GM21367 (cell line): ENCODE results near the gene PRKCH.

Experiments used
- ATAC-seq: cut with Tn5 transposase; IDR thresholded peaks from one replicate; pipeline ENCODE4 v1.9.1; 2021; ENCODE audit not compliant: unreplicated experiment

Gene PRKCH

GRCh38 chr14:61470261-61470960 is 149.0 kb downstream of the PRKCH start:
- ATAC-seq, result no peak

DNA sequence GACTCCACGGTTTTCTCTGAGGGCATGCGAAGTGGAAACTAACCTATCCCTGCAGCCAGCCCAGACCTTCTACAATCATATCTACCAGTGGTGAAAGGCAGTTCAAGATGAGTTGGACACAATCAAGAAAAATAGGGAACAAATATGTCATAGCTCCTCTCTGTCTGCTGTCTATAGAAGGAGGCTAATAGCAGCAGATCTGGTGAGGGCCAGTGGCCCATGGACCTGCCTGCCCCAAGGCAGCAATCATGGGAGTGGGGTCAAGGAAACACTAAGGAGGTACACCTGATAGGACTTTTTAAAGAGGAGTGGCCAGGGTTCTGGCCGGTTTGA is 149.5 kb downstream of the PRKCH start:
- no peak for ATAC-seq

- no peak for ATAC-seq
These were observed 150.1 kb downstream of the PRKCH start for GRCh38 chr14:61471297-61472005.

DNA sequence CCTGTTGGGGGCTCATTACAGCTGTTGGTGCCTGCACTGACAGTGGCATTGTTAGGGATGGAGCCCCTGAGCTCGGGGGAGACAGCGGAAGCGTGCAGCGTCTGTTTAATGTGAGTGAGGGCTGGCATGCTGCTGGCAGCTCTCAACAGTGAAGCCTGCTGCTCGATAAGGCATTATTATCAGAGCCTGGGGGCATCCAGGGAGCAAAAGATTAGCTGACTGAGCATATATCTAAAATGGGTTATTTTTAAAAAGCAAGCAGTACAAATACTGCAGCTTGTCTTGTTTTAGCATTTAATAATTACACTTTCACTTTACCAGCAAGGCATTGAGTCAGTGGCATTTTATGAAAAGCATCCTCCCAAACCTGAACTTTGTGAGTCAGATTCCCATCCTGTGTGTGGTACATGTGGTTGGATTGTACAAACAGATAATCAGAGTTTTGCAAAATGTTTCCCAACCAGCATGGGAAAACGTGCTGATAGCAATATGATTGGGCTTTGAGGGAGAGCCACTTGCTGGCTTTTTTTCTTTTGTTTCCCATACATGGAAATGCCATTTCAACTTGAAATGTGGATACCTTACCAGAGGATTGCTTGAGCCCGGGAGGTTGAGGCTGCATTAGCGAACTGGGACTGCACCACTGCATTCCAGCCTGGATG is 150.8 kb downstream of the PRKCH start:
- ATAC-seq, result no peak

DNA sequence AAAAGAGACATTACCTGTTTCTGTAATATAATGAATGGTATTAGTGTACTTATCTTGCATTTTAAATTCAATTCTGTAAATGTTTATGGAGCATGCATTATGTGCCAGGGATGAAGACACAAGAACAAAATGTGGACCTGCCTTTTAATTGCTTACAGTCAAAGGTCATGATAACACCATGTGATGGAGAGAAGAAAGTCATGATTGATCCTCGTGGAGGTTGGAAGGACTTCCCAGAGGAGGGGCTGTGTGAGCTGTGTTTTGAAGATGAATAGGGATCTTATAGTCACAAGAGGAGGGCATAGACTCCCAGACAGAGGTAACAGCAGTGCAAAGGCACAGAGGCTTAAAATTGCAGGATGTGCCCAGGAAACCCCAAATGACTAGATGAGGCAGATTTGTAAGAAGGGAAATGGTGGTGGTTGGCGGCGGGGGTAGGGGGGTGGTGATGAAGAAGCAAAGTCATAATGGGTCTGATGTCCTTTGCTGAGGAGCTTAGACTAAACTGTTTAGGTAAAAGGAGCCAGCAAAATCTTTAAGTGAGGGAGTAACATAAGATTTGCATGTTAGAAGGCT is 151.5 kb downstream of the PRKCH start:
- ATAC-seq, result no peak

GRCh38 chr14:61474015-61474414 is 152.6 kb downstream of the PRKCH start:
- no peak for ATAC-seq

GRCh38 chr14:61474701-61475100 is 153.3 kb downstream of the PRKCH start:
- ATAC-seq, result no peak

GRCh38 chr14:61475316-61475715 is 153.9 kb downstream of the PRKCH start:
- ATAC-seq, result no peak

- peak; percentile 1 for ATAC-seq
These were observed 154.8 kb downstream of the PRKCH start for GRCh38 chr14:61476105-61476753.

DNA sequence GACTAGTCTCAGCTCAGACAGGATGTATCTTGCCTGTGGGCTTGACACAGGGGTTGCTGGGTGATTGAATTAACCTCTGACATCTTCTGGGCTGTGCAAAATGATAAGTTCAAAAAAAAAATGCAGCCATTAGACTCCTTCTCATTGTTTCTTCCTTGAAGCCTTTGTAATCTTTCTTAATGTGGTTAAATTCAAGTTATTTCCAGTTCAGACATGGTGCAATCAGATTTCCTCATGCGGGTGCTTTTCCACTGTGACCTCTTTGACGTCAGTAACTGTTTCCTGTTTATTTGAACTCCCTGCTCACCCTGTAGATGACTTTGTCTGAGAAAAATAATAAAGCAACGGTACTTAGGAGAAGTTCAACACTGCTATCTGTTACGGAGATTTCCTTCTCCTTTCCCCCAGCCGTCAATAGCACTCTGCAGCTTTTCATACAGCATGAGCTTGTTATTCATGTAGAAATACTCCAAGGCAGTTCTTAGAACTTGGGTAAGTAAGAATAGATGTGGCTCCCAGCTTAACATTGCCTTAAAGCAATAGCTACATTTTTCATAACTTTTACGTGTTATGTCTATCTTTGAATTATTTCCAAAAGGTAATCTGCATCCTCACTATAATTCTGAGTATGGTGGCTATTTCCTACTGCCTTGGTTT is 155.5 kb downstream of the PRKCH start:
- ATAC-seq, result peak; percentile 29

- no peak for ATAC-seq
These were observed 156.5 kb downstream of the PRKCH start for GRCh38 chr14:61477712-61478462.

GRCh38 chr14:61478971-61479473 is 157.6 kb downstream of the PRKCH start:
- peak; percentile 41 for ATAC-seq

- no peak for ATAC-seq
These were observed 158.5 kb downstream of the PRKCH start for GRCh38 chr14:61479746-61480502.

- ATAC-seq, result no peak
These were observed 159.4 kb downstream of the PRKCH start for GRCh38 chr14:61480704-61481285.

- ATAC-seq, result no peak
These were observed 160.3 kb downstream of the PRKCH start for GRCh38 chr14:61481701-61482100.

GRCh38 chr14:61482348-61483206 is 161.2 kb downstream of the PRKCH start:
- ATAC-seq, result no peak

DNA sequence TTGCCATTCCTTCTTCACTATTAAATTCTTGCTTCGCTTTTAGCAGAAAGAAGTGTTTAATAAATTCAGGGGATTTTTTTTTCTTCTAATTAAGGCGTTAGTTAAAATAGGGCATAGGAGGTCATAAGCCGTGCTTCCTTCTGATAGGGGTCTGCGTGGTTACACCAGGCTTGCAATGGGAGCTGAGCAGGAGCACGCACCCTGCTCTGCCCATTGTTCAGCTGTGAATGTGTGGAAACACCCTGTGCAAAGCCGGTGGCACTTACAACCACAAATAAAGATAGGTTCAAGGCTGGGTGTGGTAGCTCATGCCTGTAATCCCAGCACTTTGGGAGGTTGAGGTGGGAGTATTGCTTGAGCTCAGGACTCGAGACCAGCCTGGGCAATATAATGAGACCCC is 162.1 kb downstream of the PRKCH start:
- ATAC-seq, result no peak

- ATAC-seq, result no peak
These were observed 162.7 kb downstream of the PRKCH start for GRCh38 chr14:61484031-61484430.
